Measurements from ENCODE around the gene NAV2.

NAV2 gene

DNA sequence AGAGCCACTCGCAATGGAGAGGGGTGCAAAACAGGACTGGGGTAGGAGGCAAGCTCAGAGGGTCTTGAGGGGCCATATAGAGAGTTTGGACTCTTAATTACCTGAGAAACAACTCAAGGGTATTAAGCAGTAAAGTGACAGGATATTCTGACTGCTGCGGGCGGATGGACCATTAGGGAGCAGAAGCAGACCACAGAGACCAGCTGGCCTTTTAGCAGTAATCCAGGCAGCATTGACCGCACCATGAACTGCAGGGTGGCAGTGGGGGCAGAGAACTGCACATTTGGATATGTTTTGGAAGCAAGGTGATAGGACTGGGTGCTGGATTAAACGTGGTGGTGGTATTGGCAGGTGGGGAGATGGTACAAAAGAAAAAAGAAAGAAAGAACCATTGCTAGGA is 322.3 kb downstream of the NAV2 start:
- DNase-seq (ENCODE audit: low read depth in 2 of 2, low spot score in 1 of 2) = no peak

- no peak for DNase-seq (ENCODE audit: low read depth in 2 of 2, low spot score in 1 of 2)
Observed at GRCh38 chr11:20035375-20035700, 322.7 kb downstream of the NAV2 start.

DNA sequence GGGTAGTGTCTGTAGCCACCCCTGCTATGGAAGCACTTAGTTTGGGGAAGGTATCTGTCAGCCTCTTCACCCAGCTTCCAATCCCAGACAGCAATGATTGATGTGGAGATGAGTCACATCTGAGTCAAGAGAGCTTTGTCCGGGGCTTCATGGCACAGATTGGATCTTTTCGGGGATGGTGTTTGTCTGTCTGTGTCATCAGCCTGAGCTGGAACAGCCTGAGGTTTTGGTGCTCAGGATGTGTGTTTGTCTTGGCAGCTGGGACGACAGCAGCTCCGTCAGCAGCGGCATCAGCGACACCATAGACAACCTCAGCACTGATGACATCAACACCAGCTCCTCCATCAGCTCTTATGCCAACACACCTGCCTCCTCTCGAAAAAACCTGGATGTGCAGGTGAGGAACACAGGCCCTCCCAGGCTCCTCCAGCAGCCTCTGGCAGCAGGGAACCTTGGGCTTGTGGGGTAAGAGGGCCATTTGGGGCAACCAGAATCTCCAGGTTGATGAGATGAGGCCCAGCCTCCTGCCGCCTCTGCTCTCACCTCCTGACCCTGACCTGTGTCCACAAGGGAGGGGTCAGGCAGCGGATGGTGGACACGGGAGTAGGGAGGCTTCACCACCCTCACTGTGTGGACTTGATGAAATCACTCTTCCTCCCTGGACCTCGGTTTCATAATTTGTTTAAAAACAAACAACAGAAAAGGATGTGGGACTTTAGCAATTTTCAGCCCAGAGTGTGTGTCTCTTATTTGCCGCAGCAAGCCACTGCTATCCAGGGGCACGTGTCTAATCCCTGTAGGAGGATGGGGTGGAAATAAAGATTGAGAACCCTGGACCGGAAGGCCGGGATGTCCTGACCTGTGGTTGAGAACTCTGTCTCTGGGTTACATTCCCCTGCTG is 323.3 kb downstream of the NAV2 start:
- DNase-seq (ENCODE audit: low read depth in 2 of 2, low spot score in 1 of 2) = no peak

DNA sequence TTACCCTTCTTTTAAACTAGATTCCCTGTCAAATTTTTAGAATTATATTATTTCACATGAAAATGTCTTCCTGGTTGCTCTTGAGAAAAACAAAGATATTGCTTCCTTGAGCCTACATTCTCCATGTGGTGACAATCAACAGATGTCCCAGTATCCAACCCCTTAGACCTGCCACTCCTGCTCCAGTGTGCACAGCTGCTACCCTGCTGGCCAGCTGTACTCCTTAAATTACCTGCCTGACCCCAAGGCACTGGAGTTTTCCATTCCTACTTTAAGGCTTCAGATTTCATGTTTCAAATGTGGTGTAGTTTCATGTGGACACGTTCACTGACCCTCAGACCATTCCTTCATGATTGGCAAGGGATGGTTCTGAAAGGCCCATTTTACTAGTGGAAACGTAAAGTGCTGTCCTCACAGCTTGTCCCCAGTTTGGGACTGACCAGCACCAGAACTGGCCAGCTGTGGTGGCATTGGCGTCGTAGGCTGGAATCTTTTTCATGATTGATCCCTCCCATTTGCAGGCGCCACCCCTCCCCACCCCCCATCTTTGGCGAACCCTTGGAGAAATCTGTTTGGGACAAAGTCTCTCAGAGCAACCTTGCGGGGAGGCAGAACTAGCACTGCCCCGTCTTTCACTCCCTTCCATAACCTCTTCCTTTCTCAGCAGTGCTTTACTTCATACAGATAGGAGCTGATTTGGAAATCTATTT is 324.1 kb downstream of the NAV2 start:
- no peak for DNase-seq (ENCODE audit: low read depth in 2 of 2, low spot score in 1 of 2)

GRCh38 chr11:20037396-20038153 is 324.9 kb downstream of the NAV2 start:
- DNase-seq (ENCODE audit: low read depth in 2 of 2, low spot score in 1 of 2) = no peak

- DNase-seq (ENCODE audit: low read depth in 2 of 2, low spot score in 1 of 2) = no peak
Observed at GRCh38 chr11:20038412-20038811, 325.8 kb downstream of the NAV2 start.

DNA sequence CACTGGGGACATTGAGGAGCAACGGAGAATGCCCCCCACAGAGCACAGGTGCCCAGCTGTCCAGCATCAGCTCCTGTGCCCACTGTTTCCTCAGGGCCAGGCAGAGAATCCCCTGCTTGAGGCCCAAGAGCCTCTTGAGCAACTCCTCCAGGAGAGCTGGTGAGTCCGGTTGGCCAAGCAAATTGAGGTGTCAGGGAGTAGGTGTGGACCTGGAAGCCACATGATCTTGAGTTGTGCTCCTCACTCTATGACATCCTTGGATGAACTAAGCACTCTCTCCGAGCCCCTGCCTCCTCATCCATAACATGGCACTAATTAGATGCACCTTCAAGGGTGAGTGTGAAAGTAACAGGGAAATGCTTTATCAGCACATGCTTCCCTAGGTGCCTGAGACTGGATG is 326.3 kb downstream of the NAV2 start:
- no peak for DNase-seq (ENCODE audit: low read depth in 2 of 2, low spot score in 1 of 2)

DNA sequence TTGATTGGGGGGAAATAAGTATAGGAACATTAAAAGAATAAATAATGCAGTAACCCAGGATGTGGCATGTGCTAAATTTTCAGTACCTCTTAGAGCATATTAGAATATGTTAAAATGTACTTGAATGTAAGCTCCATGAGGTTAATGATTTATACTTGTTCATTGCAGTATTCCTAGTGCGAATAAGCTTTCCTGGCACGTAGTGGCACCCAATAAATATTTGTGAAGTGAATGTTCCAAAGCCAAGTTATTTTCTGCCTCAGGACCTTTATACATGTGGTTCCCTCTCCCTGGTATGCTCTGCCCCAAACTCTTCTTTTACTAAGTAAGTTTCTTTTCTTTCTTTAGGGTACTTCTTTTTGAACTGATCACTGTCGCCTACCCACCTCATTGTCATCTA is 328.9 kb downstream of the NAV2 start:
- no peak for DNase-seq (ENCODE audit: low read depth in 2 of 2, low spot score in 1 of 2)

DNA sequence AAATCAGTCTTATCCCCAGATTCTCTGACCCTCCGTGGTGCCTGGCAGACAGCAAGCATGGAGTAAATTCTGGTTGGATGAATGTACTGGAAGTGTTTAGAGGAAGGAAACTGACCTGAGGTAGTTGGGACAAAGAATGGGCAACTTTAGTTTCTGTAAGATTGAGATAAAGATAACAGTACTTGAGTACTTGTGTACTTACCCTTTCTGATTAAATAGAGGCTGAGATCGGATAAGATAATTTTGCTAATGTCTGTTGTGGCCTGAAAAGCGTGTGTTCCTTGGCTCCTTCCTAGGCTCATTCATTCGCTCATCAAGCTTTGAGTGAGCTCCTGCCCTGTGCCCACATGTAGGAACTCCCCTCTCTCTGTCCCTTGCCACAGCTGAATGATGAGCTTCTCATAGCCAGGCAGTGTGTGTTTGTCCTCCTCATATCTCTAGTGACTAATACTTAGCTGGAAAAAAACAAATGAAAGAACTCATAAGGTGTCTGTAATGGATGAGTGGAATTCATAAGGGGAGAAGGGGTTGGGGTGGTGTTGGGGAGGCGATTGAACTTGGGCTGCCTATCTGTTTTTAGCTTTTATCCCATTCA is 329.5 kb downstream of the NAV2 start:
- no peak for DNase-seq (ENCODE audit: low read depth in 2 of 2, low spot score in 1 of 2)

GRCh38 chr11:20042811-20043341 is 330.2 kb downstream of the NAV2 start:
- DNase-seq (ENCODE audit: low read depth in 2 of 2, low spot score in 1 of 2) = no peak

DNA sequence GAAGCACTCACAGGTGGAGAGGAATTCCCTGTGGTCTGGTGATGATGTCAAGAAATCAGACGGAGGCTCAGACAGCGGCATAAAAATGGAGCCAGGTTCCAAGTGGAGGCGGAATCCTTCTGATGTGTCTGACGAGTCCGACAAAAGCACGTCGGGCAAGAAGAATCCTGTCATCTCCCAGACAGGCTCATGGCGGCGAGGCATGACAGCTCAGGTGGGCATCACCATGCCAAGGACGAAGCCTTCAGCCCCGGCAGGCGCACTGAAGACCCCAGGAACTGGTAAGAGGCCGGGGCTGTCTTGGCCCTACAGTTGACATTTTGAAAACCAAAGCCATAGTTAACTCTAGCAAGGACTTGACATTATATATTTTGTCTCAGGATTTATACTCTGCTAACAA is 331.4 kb downstream of the NAV2 start:
- DNase-seq (ENCODE audit: low read depth in 2 of 2, low spot score in 1 of 2) = no peak

DNA sequence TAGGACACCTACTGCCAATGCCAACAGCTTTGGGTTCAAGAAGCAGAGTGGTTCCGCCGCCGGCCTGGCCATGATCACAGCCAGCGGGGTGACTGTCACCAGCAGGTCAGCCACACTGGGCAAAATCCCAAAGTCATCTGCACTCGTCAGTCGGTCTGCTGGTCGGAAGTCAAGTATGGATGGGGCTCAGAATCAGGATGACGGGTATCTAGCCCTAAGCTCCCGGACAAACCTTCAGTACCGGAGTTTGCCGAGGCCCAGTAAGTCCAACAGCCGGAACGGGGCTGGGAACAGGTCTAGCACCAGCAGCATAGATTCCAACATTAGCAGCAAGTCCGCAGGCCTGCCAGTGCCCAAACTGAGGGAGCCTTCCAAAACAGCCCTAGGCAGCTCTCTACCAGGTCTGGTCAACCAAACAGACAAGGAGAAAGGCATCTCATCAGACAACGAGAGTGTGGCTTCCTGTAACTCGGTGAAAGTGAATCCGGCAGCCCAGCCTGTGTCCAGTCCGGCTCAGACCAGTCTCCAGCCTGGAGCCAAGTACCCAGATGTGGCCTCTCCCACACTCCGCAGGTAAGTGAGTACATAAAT is 332.6 kb downstream of the NAV2 start:
- no peak for DNase-seq (ENCODE audit: low read depth in 2 of 2, low spot score in 1 of 2)

DNA sequence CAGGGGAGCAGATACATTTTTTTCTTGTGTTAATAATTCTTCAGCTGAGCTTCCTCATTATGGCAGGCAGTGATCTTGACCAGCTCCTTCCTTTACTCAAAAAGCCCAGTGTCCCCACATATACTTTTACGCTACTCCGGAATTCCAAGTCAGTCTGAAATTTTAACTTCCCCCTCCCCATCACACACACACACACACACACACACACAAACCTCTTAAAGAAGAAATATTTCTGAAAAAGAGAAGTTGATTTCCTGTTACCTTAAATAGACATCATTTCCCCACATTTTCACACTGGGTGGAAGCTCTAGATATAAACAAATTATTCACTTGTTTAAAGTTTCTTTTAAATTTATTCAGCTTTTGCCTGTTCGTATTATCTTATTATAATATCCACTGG is 333.8 kb downstream of the NAV2 start:
- no peak for DNase-seq (ENCODE audit: low read depth in 2 of 2, low spot score in 1 of 2)

- no peak for DNase-seq (ENCODE audit: low read depth in 2 of 2, low spot score in 1 of 2)
Observed at GRCh38 chr11:20047006-20047768, 334.6 kb downstream of the NAV2 start.

DNA sequence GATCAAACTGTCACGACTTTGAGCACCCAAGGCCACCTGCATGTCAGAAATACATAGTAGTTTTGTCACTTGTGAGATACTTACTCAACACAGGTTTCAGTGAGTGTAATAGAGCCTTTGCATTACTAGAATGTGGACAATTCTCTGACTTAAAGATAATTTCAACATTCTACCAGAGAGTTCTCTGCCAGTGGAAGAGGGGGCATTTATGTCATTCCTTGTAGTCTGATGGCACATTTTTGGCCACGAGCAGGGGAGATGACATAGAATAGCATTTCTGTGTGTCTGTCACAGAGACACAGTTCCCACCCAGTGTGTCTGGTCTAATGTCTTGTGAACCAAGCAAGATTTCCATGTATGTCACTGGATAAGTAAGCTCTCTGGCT is 335.1 kb downstream of the NAV2 start:
- no peak for DNase-seq (ENCODE audit: low read depth in 2 of 2, low spot score in 1 of 2)

DNA sequence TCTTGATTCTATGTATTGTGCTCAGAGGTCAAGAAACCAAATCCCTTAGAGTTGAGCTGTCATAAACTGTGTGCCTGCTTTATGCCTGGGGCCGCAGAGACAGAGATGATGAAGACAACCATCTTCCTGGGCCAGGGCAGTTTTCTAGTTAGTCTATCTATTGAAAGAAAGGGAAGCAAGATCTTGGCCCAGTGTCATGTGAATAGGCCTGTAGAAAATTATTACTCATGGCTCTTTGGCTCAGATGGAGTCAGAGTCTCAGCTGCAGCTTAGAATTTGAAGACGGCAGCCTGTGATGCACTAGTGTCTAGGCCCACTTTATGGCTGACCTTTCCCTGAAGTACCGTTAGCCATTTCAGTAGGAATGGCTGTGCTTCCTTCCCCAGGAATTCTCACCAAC is 335.6 kb downstream of the NAV2 start:
- no peak for DNase-seq (ENCODE audit: low read depth in 2 of 2, low spot score in 1 of 2)

- DNase-seq (ENCODE audit: low read depth in 2 of 2, low spot score in 1 of 2) = no peak
Observed at GRCh38 chr11:20048707-20049106, 336.1 kb downstream of the NAV2 start.

- DNase-seq (ENCODE audit: low read depth in 2 of 2, low spot score in 1 of 2) = no peak
Observed at GRCh38 chr11:20049231-20049630, 336.6 kb downstream of the NAV2 start.

DNA sequence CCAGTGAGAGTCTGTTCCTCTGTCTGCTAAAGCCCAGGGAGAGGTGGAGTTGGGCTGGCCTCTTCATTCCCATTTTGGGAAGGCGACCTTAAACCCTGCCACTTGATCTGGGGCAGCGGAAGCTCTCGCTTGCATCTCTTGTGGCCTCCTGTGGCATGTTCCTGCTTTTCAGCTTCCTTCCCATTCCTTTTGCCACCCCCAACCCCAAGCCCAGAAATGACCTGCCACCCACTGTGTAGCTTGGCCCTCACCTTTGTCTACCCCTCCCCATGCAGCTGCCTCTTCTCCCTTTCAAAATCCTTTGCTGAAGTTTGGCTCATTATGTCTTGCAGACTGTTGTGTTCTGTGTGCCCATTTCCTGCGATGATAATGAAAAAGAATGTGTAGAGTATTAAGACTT is 337.4 kb downstream of the NAV2 start:
- DNase-seq (ENCODE audit: low read depth in 2 of 2, low spot score in 1 of 2) = no peak

Data from stimulated activated CD8-positive, alpha-beta memory T cell treated with anti-CD3 and anti-CD28 coated beads, Interleukin-4, amount 100 ng/mL, for 1 hour (primary cell).